KMS-11 (cell line): ENCODE measurements around the gene PDZD8.

Source experiments
- H2AFZ ChIP-seq: fragments of 200-600 bp; sonication (generic); 2 replicates; pipeline ENCODE4 v1.6.1; 2016; ENCODE audit warnings: antibody characterized with exemption, mixed run types, low read depth
- H3K27ac ChIP-seq: fragments of 200-600 bp; sonication (generic); 2 replicates; pipeline ENCODE4 v1.6.1; 2016; ENCODE audit warnings: mild to moderate bottlenecking, mixed run types
- H3K27me3 ChIP-seq: fragments of 200-600 bp; sonication (generic); 2 replicates; pipeline ENCODE4 v1.6.1; 2017; ENCODE audit warnings: mild to moderate bottlenecking, low read depth, mixed run types, moderate library complexity; ENCODE audit not compliant: insufficient read depth
- H3K36me3 ChIP-seq: fragments of 200-600 bp; sonication (generic); 2 replicates; pipeline ENCODE4 v1.6.1; 2017; ENCODE audit warnings: mild to moderate bottlenecking, mixed run types; ENCODE audit not compliant: insufficient read depth
- H3K4me1 ChIP-seq: fragments of 200-600 bp; sonication (generic); 2 replicates; pipeline ENCODE4 v1.6.1; 2016; ENCODE audit warnings: mild to moderate bottlenecking, low read depth, mixed run types; ENCODE audit not compliant: poor library complexity, severe bottlenecking
- H3K4me2 ChIP-seq: fragments of 200-600 bp; sonication (generic); 2 replicates; pipeline ENCODE4 v1.7.0; 2016; ENCODE audit warnings: mild to moderate bottlenecking, mixed run types
- H3K4me3 ChIP-seq: fragments of 200-600 bp; sonication (generic); IDR thresholded peaks from 2 replicates; pipeline ENCODE4 v1.6.1; 2017; ENCODE audit warnings: low read depth, low read length, mixed read lengths; ENCODE audit not compliant: insufficient read depth
- H3K79me2 ChIP-seq: fragments of 200-600 bp; sonication (generic); 2 replicates; pipeline ENCODE4 v1.6.1; 2016; ENCODE audit warnings: low read depth, mixed run types; ENCODE audit not compliant: insufficient read depth
- H3K9ac ChIP-seq: fragments of 200-600 bp; sonication (generic); 2 replicates; pipeline ENCODE4 v1.6.1; 2016; ENCODE audit warnings: mild to moderate bottlenecking, mixed run types
- H4K20me1 ChIP-seq: fragments of 200-600 bp; sonication (generic); 2 replicates; pipeline ENCODE4 v1.6.1; 2016; ENCODE audit warnings: mild to moderate bottlenecking, mixed run types; ENCODE audit not compliant: insufficient read depth
- CTCF ChIP-seq: fragments of 200-600 bp; sonication (generic); conservative IDR thresholded peaks from 2 replicates; pipeline ENCODE4 v1.6.1; 2017; ENCODE audit warnings: low read depth, mild to moderate bottlenecking, antibody characterized with exemption, low read length, moderate library complexity, mixed read lengths

Gene PDZD8

GRCh38 chr10:117375360-117376178 is at the start of gene PDZD8:
Gene PDZD8 (minus strand): TSS chr10:117375440. CDS start chr10:117375227, 213 bp downstream.
- peaks cover 27% of the 10 kb centered on the region for H3K4me1 ChIP-seq
- H3K4me2 ChIP-seq: peak within 1 kb of the TSS; percentile 82
- H4K20me1 ChIP-seq: peaks cover 15% of the 10 kb centered on the region
- H3K27ac ChIP-seq: peak within 1 kb of the TSS; percentile 59
- peak within 1 kb of the TSS; percentile 90 for H2AFZ ChIP-seq
- H3K79me2 ChIP-seq: peaks cover 45% of the 10 kb centered on the region
- H3K4me3 ChIP-seq: no peak within 1 kb of the TSS
- H3K9ac ChIP-seq: peak within 1 kb of the TSS; percentile 69
- H3K36me3 ChIP-seq: no peaks in the 10 kb centered on the region
- TF ChIP-seq CTCF: no peak
- no peaks in the 10 kb centered on the region for H3K27me3 ChIP-seq

- no peaks in the 10 kb centered on the region for H3K27me3 ChIP-seq
- no peak overlapping the region for H3K9ac ChIP-seq
- no peak overlapping the region for H3K27ac ChIP-seq
- H3K4me2 ChIP-seq: no peak overlapping the region
- no peak overlapping the region for H3K4me3 ChIP-seq
- H4K20me1 ChIP-seq: no peaks in the 10 kb centered on the region
- no peak for TF ChIP-seq CTCF
- no peaks in the 10 kb centered on the region for H3K4me1 ChIP-seq
- H2AFZ ChIP-seq: no peak overlapping the region
- no peaks in the 10 kb centered on the region for H3K79me2 ChIP-seq
- no peaks in the 10 kb centered on the region for H3K36me3 ChIP-seq
Measured at GRCh38 chr10:117424171-117424570, 48.9 kb upstream of the PDZD8 start.

- Histone ChIP-seq H3K9ac (no peak overlapping the region), H3K27ac (no peak overlapping the region), H3K4me1 (no peaks in the 10 kb centered on the region), H4K20me1 (no peaks in the 10 kb centered on the region), H3K27me3 (no peaks in the 10 kb centered on the region), H2AFZ (no peak overlapping the region), H3K4me3 (no peak overlapping the region), H3K79me2 (no peaks in the 10 kb centered on the region), H3K4me2 (no peak overlapping the region), H3K36me3 (no peaks in the 10 kb centered on the region)
- TF ChIP-seq CTCF: no peak
Measured at GRCh38 chr10:117421985-117422384, 46.7 kb upstream of the PDZD8 start.

- no peak overlapping the region for H3K27ac ChIP-seq
Measured at GRCh38 chr10:117420768-117421167, 45.5 kb upstream of the PDZD8 start.

More at GRCh38 chr10:117420768-117421167, 45.5 kb upstream of the PDZD8 start:
- TF ChIP-seq CTCF: no peak
- Histone ChIP-seq H3K36me3 (no peaks in the 10 kb centered on the region), H4K20me1 (no peaks in the 10 kb centered on the region), H3K4me3 (no peak overlapping the region), H3K27me3 (no peaks in the 10 kb centered on the region), H3K4me1 (no peaks in the 10 kb centered on the region), H3K4me2 (no peak overlapping the region), H3K9ac (no peak overlapping the region), H3K79me2 (no peaks in the 10 kb centered on the region), H2AFZ (no peak overlapping the region)
